NOMO-1 treated with dmso at 0.1 percent for 144 hours (cell line): ENCODE results near the gene INSC.

ENCODE experiments used
- DNase-seq: peaks from one replicate; lab custom pipeline; 2025; ENCODE audit not compliant: unreplicated experiment; lab: John Stamatoyannopoulos, UW

The INSC gene

DNA sequence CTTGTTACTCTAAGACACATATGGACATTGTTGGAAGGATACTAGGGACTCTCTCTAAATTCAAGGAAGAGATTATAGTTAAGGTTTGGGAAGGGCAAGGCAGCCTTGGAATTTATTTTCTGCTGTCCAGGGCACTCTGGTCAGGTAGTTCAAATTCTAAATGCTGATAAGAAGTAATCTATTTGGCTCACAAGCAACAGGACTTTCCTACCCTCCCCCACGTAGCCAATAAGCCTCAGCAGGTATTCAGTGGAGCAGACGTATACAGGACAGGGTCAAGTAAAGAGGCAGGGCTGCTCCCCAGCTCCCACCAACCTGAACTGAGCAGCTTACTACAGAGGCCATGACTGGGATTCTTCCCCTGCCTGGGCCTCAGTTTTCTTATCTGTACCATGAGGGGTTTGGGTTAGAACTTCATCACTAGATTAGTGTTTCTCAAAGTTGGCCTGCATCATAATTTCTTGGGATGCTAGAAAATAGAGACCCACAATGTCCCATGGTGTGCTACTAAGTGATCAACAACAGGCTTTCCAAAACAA lies 6.1 kb upstream of the INSC start:
- no peak for DNase-seq

DNA sequence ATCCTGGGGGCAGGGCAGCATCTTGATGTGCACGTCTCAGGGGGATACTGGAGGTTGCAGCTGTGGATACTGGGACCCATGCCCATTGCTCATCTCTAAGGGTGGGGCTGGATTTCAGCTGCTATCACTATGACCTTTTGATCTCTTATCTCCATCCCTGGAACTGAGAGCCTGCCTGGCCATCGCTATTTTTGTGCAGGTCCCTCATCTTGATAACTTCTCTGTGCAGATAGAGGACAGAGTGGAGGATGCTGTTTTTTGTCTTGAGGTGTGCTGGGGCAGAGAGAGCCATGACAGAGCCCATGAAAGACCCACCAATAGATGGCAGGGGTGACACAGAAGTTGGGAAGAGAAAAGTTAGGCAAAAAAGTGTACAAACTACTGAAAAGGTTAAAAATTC lies 5.1 kb upstream of the INSC start:
- no peak for DNase-seq

DNA sequence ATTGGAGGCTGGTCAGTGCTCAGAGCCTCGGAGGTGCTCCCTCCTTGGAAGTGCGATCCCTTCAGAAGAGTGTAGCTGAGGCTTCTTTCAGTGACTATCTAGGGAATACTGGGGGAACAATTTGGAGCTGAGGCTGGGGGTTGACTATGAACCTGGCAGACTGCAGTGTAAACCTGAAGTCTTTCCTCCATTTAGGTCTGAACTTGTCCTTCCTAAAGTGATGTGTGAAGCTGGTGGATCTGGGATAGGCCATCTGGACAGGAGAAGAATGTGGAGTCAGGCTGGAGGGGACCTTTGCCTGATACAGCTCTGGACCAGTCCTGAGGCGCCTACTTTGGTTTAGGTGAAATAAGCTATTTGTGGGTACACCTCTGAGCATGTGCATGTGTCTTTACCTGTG lies 3.5 kb upstream of the INSC start:
- no peak for DNase-seq

DNA sequence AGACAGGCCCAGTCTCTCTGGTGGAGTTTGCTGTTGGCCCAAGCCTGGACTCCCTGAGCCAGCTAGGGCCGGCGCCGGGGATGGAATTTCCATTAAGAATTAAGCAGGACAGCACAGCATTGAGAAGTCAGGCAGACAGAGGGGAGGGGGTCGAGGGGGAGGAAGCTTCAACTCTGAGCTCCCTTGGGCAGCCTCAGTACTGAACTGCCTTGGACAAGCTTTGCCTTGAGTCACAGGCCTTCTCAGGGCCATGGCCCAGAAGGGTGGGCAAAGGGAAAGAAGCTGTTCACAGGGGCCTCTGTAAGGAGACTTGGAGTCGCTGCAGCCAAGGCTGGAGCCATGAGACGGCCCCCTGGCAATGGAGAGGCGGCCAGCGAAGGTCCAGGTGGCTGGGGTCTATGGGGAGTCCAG lies 2.6 kb upstream of the INSC start:
- no peak for DNase-seq

DNA sequence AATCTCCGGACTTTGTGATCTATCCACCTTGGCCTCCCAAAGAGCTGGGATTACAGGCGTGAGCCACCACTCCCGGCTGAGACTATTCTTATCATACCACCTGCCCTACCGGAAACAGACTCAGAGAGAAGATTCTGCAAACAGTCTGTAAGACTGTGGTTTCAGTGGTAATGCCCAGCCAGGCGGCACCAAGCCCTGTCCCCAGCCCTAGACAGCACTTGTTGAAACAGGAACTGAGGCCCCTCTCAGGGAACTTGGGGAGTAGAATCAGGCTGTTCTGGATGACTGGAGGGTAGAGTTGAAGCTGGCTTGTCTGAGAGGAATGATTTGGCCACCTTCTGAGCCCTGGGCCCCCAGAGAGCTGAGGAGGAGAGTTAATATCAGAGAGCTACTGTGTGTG lies 1.3 kb upstream of the INSC start:
- peak; percentile 84 for DNase-seq

DNA sequence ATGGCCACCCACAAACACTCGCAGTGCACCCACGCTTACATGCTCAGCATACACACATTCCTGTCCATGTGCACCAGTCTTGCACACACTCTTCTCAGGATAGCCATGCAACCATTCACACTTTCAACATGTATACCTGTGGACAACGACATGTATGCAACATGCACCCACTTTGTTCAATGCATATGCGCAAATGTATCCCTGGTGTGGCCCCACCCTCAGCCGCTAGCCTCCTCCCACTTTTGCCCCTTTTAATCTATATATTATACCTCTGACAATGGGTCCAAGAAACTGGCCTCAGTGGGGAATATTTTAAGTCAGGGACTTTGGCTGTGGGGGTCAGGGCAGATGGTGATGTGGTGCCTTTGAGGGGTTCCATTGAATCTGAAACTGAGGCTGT lies 963 bp downstream of the INSC start:
- no peak for DNase-seq

DNA sequence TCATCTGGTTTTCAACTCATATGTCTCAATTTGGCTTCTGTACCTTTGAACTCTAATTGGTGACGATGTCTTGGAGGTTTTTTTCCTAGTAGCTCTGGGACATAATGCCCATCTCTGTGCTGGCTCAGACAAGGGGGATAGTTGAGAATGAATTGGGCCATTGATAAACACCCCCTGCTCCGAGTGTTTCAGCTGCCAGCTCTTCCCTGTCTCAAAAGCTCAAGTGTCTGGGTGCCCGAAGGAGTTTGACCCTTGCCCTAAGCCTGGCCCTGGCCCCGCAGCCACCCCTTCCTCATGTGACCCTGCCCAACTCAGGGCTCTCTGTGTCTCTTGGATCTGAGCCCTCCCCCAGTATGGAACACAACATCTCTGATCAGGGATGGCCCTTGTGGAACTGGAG lies 3.0 kb downstream of the INSC start:
- DNase-seq = no peak

DNA sequence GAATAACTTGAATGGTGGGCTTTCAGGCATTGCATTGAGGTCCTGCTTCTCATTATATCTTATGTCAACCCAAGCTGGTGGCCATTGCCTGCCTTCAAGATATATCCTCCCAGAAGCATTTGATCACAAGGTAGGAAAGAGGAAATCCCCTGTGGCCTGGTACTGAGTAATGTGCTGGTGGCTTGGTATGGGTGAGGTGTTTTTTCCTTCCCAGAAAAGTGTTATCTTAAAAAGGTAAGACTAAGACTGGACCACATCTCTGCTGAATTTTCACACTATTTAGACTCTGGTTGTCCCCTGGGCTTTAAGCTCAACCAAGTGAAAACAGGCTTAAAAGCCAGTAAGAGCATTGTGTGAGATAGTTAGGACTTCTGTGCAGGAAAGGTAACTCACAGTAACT lies 3.7 kb downstream of the INSC start:
- DNase-seq = no peak

DNA sequence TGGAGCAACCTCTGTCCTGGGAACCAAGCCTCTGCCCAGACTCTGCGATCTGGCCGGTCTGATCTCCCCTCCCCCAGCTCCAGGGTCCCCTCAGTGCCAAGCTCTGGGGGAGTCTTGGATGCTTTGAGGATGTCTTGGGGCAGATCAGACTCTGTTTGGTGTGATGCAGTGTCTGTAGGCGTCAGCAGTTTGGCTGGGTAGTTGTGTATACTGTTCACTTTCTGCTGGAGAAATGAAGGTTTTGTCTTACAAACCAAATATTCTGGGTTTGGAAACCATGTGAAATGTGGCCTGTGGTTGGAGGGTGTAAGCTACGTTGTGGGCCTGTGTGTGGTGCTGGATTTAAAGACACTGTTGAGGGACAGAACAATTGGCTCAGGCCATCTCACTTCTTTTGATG lies 4.6 kb downstream of the INSC start:
- DNase-seq = no peak

DNA sequence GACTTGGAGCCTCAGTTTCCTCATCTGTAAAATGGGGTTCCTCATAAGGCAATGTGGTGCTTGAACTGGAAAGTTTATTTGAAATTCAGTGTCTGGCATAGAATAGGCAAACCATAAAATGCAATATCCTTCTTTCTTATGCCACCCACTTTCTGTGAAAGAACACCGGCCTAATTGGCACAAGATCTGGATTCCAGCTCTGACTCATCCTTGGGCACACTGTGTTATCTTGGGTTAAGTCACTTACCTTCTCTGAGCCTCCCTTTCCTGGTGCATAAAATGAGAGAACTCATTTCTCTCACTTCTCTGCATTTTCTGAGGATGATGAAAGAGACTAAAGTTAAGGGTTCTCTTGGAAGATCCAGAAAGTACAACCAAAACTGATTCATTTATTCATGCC lies 5.1 kb downstream of the INSC start:
- DNase-seq = no peak

DNA sequence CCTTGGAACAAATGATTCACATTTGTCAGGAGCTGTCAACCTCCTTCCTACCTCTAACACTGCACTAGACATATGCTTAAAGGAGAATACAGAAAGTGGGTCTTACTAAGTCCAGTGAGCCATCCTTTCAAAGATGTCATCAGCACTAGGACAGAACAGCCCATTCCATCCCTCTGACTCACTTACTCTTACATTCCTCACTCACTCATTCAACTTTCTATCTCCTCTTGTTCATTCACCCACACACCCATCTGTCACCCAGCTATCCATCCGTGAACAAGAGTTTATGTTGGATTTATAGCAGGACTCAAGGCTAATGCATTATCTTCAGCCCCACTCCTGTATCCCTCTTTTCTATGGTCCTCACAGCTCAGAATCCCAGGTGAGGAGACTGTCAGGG lies 9.1 kb downstream of the INSC start:
- DNase-seq = no peak

DNA sequence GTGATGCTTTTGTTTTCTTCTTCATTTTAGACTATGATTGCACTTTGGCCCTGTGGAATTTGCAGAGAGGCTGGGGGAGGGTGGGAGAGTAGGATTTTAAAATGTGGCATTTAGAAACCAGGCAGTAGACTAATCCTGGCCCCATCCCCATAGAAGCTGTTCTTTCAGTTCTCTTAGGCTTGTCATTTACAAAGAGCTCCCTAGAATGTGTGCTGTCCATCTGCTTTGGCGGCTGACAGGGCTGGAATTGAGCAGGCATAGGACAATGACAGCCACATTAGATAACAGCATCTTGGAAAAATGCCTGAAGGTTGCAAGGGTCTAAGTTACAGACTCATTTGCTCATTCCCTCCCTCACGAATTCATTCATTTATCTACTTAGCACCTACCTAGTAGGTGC lies 9.8 kb downstream of the INSC start:
- DNase-seq = no peak

DNA sequence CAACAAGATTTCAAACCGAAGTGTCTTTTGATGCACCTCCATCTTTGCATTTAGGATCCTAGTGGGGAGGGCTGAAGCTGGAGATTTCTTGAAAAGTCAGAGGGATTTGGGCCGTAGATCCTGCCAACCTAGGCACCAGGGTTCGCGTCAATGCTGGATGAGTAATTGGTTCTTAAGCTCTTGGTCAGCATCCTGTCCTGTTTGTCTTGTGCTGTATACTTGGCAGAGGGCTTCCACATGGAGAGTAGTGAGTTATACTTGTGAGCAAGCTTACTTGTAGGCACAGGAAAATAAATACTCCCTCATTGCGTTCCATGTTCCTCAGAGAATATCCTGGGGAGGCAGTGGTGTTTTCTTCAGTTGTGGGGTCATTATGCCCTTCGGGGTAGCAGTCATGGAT lies 12.6 kb downstream of the INSC start:
- DNase-seq = no peak

DNA sequence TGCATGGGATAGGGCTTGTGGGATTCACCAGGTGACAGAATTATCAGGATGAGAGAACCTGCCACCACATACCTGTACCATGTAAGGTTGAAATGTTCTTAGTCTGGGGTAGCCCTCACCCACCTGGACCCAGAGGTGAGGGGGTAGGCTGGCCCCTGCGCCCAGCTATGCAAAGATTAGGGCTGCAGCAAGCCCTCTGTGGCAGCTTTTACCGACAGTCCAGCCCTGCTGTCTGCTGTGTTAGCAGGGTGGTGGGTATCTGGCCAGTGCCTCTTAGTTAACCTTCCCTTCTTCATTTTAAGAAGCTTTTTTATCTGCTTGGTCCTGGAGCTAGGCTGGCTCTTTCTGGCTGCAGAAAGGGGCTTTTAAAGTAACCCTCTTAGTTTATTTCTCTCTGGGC lies 13.9 kb downstream of the INSC start:
- DNase-seq = no peak

DNA sequence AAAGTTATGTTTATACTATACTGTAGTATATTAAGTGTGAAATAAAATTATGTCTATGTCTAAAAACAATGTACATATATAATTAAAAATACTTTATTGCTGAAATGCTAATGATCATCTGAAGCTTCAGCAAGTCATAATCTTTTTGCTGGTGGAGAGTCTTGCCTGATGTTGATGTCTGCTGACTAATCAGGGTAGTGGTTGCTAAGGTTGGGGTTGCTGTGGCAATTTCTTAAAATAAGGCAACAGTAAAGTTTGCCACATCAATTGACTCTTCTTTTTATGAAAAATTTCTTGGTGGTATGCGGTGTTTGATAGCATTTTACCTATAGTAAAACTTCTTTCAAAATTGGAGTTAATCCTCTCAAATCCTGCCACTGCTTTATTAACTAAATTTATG lies 21.4 kb downstream of the INSC start:
- DNase-seq = no peak

DNA sequence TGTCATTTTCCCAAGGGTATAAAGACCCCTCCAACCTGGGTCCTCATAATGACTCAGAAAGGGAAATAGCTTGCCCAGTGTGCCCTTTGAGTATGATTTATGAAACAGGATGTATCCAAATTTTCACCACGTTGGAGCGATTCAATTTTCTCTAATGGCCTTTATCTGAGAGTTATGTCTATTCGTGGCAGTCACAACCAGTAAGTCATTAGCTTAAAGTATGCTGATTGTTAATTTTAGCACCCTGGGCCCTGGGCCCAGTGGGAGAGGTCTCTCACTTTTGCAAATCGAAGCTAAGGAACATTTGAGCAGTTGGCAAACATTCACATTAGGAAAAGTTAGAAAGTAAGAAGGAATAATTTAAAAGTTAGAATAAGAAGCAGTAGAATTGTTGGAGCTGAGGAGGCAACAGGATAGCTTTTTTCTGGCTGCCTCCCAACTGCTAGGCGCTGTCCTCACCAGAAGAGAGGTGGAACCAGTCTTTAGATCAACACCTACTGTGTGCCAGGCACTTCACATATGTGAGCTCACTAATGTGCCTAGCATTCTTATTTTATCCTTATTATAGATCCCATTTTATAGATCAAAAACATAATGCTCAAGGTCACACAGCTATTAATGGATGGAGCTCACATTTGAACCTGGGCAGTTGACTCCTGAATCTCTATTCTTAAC lies 24.5 kb downstream of the INSC start:
- no peak for DNase-seq

DNA sequence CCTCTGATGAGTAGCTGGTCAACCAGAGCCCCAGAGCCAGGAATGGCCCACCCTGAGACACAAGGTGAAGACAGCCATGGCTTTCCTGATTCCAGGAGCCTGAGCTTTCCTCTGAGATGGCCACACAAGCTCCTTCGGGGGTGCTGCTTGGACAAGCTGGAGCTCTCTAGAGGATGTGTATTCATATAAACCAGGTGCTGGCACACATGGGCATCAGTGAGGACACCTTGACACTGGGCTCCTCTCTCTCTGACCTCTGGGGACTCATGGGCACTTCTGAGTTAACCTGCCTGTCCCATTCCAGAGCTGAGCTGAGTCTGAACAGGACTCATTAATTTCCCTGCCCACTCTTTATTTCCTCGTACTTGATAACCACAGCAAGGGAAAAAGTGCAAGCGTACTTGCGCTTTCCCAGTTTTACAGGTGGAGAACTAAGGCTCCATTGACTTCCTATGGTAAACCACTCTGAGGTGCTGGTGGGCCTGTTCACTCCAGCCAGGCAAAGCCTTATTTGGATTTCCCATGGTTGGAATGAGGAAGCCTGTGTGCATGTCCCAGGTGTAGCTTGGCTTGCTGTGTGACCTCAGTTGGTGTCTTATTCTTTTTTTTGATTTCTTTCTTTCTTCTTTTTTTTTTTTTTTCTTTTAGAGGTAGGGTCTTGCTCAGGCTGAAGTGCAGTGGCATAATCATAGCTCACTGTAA lies 25.4 kb downstream of the INSC start:
- DNase-seq = no peak

DNA sequence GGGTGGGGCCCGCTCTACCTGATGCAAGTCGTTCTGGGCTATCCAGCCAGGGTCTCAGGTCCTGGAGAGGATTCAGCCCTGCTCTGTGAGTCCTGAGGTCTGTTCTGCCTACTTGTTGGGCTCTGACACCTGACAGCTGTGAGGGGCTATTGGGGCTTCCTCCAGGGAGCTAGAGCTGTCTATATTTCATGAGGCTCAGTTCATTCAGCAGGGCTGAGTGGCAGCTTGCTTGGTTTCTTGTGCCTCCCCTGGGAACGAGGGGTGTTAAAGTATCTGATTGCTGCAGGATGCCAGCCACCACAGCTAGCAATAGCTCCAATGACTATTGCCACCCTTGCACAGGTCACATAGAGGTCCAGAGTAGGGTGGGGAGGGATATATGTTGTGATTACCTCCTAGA lies 26.7 kb downstream of the INSC start:
- DNase-seq = no peak

DNA sequence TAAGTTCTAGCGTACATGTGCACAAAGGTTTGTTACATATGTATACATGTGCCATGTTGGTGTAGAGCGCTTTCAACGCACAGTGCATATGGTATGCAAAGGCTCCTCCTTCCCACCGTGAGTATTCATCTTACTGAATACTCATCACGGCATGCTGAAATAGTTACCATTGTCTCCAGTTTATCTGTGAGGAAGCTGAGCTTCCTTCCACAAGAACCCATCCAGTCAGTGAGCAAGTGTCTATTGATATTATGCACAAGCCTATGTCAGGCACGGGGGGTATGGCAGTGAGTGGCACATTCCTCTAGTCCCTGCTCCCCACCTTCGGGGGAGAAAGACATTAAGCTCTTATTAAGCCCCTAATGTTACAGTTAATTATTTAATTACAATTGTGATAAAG lies 28.1 kb downstream of the INSC start:
- DNase-seq = no peak

DNA sequence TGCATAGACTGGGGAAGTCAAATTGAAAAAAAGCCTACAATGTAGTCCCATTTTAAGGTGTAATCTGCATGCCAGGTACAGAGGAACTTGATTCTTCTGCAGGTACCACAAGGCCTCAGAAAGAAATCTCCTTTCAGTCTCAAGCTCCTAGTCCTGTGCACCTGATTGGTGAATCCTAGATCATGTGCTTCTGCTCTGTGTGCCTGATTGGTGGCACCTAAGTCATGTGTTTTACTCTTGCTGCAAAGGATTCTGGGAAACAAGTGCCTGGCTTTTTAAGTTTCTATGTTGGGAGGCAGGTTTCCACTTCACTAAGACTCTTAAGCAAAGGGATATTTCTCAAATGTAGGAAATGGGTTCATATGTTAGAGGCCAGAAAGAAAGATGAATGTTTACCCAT lies 29.1 kb downstream of the INSC start:
- no peak for DNase-seq

DNA sequence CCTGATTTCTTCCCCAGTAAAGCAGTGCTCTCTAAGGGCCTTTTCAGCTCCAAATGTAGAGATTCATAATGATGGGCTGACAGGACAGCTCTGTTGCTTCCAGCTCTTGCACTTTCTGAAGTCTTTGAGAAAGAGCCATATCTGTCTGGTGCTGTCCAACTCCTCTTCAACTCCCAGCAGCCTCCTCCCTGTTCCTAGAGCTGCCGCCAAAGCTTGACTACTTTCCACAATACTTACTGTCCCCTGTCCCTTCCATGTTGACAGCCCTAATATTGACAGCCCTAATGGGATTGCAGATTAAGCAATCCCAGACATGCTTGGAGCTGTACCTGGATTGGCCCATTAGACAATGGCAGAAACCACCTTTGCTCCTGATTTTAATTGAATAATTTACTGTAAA lies 29.6 kb downstream of the INSC start:
- DNase-seq = no peak

DNA sequence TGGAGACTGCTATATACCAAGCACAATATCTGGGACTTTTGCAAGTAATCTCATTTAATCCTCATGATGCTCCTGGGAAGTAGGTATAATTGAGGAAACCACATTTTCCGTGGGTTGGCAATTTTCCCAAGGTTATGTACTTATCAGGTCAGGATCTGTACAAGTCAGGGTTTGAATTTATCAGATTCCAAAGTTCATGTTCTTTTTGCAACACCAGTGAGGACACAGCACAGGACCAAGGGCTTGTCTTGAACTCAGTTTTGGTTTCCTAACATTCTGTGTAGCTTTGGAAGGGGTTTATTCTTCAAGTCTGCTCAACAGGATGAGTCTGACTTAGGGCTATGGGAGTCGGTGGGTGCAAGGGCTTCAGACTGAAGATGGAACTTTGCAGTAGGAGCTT lies 30.4 kb downstream of the INSC start:
- DNase-seq = no peak

DNA sequence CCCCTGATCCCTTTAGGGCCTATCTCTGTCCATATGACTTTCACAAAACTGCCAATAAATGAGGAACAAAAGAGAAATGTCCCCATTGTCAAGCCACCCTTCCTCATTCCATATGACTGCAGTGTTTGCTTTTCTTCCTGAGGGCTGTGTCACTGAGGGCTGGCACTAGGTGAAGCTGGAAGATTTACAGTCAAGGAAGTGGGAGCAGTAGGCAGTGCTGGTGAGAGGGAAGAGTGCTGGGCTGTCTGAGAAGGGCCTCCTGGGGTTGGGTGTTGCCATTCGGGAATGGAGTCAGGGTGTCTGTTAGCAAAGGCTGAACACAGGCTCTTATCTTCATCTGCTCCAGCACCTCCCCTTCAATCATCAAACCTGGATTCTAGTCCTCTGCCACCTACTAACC lies 30.9 kb downstream of the INSC start:
- DNase-seq = peak; percentile 12
